Measurements from ENCODE around the gene PGM5.

- TF ChIP-seq GATA3 (IDR thresholded peaks at IDR 0.05; ENCODE audit: low read depth, low read length) = no peak
- no peak for TF ChIP-seq GATA2 (IDR thresholded peaks at IDR 0.05; ENCODE audit: low read depth, low read length)
These were observed 196.5 kb downstream of the PGM5 start for GRCh38 chr9:68552700-68553476.
